D721Med (cell line): Measurements from ENCODE around the gene ARID1A.
"Not testable (repeated sequence)": the region's sequence is repeated elsewhere in the genome, so short reads cannot be mapped to it uniquely, and the experiment has no call there.

Experiments
- DNase-seq: peaks from one replicate; pipeline ENCODE4 v3.0.0; 2011; ENCODE audit warnings: low spot score; ENCODE audit not compliant: insufficient read length
- FAIRE-seq: peaks from 2 replicates; lab custom pipeline; 2011; peaks lifted over from hg19 to GRCh38; lab: Jason Lieb, UNC
- CTCF ChIP-seq: IDR thresholded peaks from 2 replicates; pipeline ENCODE4 v1.5.1; 2012; ENCODE audit warnings: mild to moderate bottlenecking, control low read depth; ENCODE audit not compliant: insufficient read depth; ENCODE audit errors: missing control alignments

The ARID1A gene

DNA sequence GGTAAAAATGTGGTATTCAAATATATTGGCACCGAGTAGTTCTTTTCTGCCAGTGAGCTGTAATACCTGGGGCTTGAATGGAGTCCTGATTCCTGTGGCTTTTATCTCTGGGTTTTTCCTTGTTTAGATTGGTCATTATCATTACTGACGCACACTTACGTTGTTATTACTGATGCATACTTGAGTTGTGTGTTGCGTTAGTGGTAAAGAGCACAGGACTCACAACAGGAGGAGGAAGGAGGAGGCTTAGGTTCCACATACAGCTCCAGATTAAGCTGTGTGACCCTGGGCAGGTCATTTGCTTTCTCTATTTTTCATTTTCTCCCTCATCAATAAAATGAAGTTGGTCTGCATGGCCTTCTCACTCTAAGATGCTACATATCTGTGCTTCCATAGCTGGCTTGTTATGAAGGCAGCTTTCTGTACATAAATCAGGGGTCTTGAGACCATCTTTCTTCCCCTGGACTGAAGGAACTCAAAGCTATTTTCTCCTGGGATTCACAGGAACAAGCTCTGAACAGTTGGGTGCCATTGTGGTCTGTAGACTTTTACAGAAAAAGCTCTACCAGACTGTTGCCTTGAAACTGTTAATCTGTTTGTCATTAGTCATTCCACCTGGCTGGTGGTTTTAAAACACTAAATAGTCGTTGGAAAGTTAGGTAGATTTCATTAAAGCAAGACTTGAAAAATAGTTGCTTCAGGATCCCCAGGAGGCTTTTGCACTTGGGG lies 5.6 kb downstream of the ARID1A start:
- DNase-seq: no peak
- no peak for FAIRE-seq
- no peak for TF ChIP-seq CTCF

- TF ChIP-seq CTCF: no peak
- no peak for DNase-seq
- FAIRE-seq: no peak
Observed at GRCh38 chr1:26701995-26702679, 6.3 kb downstream of the ARID1A start.

- TF ChIP-seq CTCF: no peak
- no peak for FAIRE-seq
- DNase-seq: no peak
Observed at GRCh38 chr1:26702680-26703038, 6.8 kb downstream of the ARID1A start.

- TF ChIP-seq CTCF: no peak
- DNase-seq: no peak
Observed at GRCh38 chr1:26703478-26703877, 7.7 kb downstream of the ARID1A start.

GRCh38 chr1:26704629-26705028 lies 8.8 kb downstream of the ARID1A start:
- no peak for TF ChIP-seq CTCF
- DNase-seq: no peak
- no peak for FAIRE-seq

More at GRCh38 chr1:26703478-26703877, 7.7 kb downstream of the ARID1A start:
- FAIRE-seq: no peak

- not testable (repeated sequence) for FAIRE-seq, DNase-seq
Observed at GRCh38 chr1:26705227-26705626, 9.4 kb downstream of the ARID1A start.

GRCh38 chr1:26705788-26706311 lies 10.0 kb downstream of the ARID1A start:
- no peak for DNase-seq
- no peak for TF ChIP-seq CTCF
- FAIRE-seq: no peak
